AG04450 (cell line): ENCODE data around the gene TNRC6C. TPM values are rescaled to one million over a fixed set of nuclear protein-coding genes. Genes with fewer than 3 reads are reported as not detected.

Experiments used
- CTCF ChIA-PET: fragments of 300-600, 350-600 bp; formaldehyde crosslinking; extraction: SDS; loops from one replicate; lab custom pipeline; 2022; ENCODE audit warnings: antibody characterized with exemption, inconsistent platforms; lab: Charles Lee
- POLR2A ChIA-PET: fragments of 350-600 bp; formaldehyde crosslinking; extraction: SDS; loops from one replicate; lab custom pipeline; 2021; ENCODE audit warnings: antibody characterized with exemption, inconsistent platforms; lab: Yijun Ruan, JAX
- DNase-seq: peaks from one replicate; pipeline ENCODE4 v3.0.0-alpha.2; 2011; ENCODE audit warnings: low read depth, low spot score
- H3K27ac ChIP-seq: one replicate; pipeline ENCODE4 v1.5.1; 2012; ENCODE audit warnings: low read depth, low read length, control low read depth
- H3K27me3 ChIP-seq: one replicate; pipeline ENCODE4 v1.6.0; 2012; ENCODE audit warnings: low read length; ENCODE audit not compliant: control insufficient read depth, insufficient read depth
- H3K4me3 ChIP-seq: 2 replicates; pipeline ENCODE4 v1.5.1; 2011; ENCODE audit warnings: mild to moderate bottlenecking, low read depth, low read length, control low read depth
- H3K9me3 ChIP-seq: 2 replicates; pipeline ENCODE4 v1.5.1; 2012; ENCODE audit warnings: low read length; ENCODE audit not compliant: control insufficient read depth, insufficient read depth
- polyA plus RNA-seq: library from polyadenylated mRNA; depleted of rRNA; stranded (reverse); fragments of >200 nt; gene quantifications from 2 replicates; pipeline ENCODE4 v1.2.3, GENCODE V29; 2011
- TF ChIP-seq, protein P1 (sequence below): IDR thresholded peaks from 2 replicates; pipeline ENCODE4 v1.5.1; 2011; ENCODE audit warnings: low read depth, low read length, control low read depth, inconsistent platforms

TNRC6C gene
- polyA plus RNA-seq, 1 experiment: 1.2 TPM

DNA sequence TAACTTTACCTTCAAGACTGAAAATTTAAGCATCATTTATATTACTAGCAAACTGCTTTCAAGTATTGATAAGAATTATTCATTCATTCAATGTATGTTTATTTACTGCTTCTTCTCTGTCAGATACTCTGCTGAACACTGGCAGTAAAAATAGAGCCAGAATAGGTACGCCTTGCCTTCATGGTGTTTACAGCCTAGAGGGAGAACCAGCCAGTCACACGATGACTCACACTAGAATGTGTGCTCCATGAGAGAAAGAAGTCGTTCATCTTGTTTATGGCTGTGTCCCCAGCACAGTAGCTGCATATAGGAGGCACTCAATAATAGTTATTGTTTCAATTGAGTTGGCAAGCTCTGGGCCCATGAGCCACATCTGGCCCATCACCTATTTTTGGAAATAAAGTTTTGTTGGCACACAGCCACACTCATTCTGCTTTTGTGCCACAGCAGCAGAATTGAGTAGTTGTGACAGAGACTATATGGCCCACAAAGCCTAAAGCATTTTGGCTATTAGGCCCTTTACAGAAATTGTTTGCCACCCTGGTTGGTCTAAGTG, 85.9 kb downstream of the TNRC6C start:
- no peak overlapping the region for H3K27ac ChIP-seq
- TF ChIP-seq, protein P1, sequence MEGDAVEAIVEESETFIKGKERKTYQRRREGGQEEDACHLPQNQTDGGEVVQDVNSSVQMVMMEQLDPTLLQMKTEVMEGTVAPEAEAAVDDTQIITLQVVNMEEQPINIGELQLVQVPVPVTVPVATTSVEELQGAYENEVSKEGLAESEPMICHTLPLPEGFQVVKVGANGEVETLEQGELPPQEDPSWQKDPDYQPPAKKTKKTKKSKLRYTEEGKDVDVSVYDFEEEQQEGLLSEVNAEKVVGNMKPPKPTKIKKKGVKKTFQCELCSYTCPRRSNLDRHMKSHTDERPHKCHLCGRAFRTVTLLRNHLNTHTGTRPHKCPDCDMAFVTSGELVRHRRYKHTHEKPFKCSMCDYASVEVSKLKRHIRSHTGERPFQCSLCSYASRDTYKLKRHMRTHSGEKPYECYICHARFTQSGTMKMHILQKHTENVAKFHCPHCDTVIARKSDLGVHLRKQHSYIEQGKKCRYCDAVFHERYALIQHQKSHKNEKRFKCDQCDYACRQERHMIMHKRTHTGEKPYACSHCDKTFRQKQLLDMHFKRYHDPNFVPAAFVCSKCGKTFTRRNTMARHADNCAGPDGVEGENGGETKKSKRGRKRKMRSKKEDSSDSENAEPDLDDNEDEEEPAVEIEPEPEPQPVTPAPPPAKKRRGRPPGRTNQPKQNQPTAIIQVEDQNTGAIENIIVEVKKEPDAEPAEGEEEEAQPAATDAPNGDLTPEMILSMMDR: no peak
- no peaks in the 10 kb centered on the region for H3K27me3 ChIP-seq
- H3K4me3 ChIP-seq: no peak overlapping the region
- POLR2A ChIA-PET: no interaction called here
- DNase-seq: no peak
- CTCF ChIA-PET: interaction anchor here (1.1 kb wide), 2 partner anchors 9 to 143 kb away, joined by 3 read pairs; partner anchors contain the start of genes AFMID and TK1
- peaks cover 7% of the 10 kb centered on the region; the same call in 1 of the 2 replicates for H3K9me3 ChIP-seq

DNA sequence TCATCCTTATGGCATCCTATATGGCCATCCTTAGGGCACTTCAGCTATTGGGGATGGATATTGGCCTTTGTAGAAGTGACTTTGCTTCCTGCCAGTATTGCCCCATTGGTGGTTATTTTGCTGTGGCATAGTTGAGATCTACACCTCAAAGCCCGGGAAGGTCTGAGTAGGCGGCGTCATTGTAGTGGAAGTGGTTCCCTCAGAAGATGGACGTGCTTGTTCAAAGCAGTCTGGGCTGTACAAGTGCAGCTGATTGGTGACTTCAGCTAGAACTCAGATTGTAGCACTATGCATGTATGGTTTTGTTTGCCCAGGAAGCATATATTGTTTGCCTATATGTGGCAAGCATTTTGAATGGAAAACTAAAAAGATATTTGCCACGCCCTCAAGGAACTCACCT, 86.8 kb downstream of the TNRC6C start:
- Histone ChIP-seq H3K4me3 (no peak overlapping the region), H3K9me3 (peaks cover 7% of the 10 kb centered on the region; the same call in 1 of the 2 replicates), H3K27me3 (no peaks in the 10 kb centered on the region), H3K27ac (no peak overlapping the region)
- CTCF ChIA-PET: interaction anchor here (0.7 kb wide), 1 partner anchor 315 kb away, joined by 4 read pairs; no protein-coding TSS in a partner anchor
- TF ChIP-seq, protein P1: no peak
- POLR2A ChIA-PET: no interaction called here
- DNase-seq: no peak

DNA sequence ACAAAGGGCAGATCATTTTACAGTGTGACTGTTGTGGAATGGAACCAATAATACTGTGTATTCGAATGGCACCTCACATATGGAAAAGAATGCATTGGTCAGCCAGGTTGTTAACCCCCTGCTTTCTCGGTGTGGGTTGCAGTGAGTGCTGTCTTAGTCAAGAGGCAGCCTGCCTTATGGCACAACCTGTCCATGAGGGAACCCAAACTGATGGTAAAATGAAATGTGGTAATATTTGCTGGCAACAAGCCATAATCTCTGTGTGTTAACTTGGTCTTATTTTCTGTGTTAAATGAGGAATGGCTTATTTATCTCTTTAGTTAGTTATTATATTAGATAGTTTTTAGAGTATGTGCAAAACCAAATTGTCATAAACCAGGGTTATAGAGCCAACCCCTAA, 88.4 kb downstream of the TNRC6C start:
- Histone ChIP-seq H3K9me3 (peaks cover 7% of the 10 kb centered on the region; the same call in 1 of the 2 replicates), H3K27ac (no peak overlapping the region), H3K27me3 (no peaks in the 10 kb centered on the region), H3K4me3 (no peak overlapping the region)
- TF ChIP-seq, protein P1: no peak
- ChIA-PET CTCF (interaction anchor here (0.5 to 1.6 kb wide), 2 partner anchors 33 to 376 kb away, joined by 4 to 6 read pairs; no protein-coding TSS in a partner anchor), POLR2A (no interaction called here)
- DNase-seq: no peak

DNA sequence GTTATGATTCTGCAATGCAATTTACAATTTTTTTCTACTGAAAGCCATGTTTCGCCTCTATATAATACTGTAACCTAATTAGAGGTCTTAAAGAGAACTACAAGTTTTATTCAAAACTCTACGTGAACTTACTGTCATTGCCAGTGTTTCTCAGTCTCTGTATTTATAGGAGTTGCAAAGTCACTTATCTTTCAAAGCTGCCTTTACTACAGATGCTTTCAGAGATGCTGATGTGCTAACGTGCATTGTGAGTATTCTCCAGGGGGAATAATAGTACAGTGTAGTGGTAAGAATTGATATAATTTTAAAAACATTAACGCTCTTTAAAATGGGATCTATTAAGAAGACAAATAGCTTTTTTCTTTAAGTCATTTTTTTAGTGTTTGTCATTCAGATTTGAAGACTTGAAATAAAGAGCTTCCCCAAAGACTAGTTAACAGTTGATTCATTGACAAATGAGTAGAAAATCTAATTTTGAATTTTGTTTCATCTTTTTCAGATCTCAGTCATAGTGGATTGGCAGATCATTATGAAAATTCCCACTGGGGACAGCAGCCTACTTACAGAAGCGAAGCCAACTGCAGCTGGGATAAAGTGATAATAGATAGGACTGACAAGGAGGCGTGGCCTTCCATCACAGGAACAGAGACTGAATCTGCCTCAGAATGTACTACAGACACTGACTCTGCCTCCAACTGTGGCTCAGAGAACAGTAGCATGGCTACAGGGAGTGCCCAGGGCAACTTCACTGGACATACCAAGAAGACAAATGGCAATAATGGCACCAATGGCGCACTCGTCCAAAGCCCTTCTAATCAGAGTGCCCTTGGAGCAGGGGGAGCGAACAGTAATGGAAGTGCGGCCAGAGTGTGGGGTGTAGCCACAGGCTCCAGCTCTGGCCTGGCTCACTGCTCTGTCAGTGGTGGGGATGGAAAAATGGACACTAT, 90.1 kb downstream of the TNRC6C start:
- ChIA-PET POLR2A (no interaction called here), CTCF (interaction anchor here (0.6 to 1.6 kb wide), 3 partner anchors 10 to 65 kb away, joined by 3 to 6 read pairs (median 3); no protein-coding TSS in a partner anchor)
- Histone ChIP-seq H3K4me3 (no peak overlapping the region), H3K27me3 (no peaks in the 10 kb centered on the region), H3K9me3 (peaks cover 7% of the 10 kb centered on the region; the same call in 1 of the 2 replicates), H3K27ac (no peak overlapping the region)
- TF ChIP-seq, protein P1: no peak
- DNase-seq: no peak
